GM12873 (cell line): ENCODE measurements around the gene ITGB3BP.

Experiments
- TF ChIP-seq, protein P1 (sequence below): IDR thresholded peaks from 2 replicates; pipeline ENCODE4 v1.5.1; 2012; ENCODE audit warnings: low read depth, mild to moderate bottlenecking, moderate library complexity, low read length, control low read depth; ENCODE audit not compliant: insufficient read depth; ENCODE audit errors: missing control alignments

Gene ITGB3BP

DNA sequence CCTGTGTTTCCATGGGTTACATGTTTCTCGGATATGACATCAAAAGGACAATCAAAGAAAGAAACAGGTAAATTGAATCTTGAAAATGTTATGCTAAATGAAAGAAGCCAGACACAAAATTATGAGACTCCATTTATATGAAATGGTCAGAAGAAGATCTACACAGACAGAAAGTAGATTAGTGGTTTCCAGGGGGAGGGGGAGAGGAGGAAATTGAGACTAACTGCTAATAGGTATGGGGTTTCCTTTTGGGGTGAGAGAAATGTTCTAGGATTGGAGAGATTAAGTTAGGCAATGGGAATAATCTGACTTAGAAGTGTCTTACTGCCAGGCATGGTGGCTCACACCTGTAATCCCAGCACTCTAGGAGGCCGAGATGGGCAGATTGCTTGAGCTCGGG lies 21.8 kb downstream of the ITGB3BP start:
- TF ChIP-seq, protein P1, sequence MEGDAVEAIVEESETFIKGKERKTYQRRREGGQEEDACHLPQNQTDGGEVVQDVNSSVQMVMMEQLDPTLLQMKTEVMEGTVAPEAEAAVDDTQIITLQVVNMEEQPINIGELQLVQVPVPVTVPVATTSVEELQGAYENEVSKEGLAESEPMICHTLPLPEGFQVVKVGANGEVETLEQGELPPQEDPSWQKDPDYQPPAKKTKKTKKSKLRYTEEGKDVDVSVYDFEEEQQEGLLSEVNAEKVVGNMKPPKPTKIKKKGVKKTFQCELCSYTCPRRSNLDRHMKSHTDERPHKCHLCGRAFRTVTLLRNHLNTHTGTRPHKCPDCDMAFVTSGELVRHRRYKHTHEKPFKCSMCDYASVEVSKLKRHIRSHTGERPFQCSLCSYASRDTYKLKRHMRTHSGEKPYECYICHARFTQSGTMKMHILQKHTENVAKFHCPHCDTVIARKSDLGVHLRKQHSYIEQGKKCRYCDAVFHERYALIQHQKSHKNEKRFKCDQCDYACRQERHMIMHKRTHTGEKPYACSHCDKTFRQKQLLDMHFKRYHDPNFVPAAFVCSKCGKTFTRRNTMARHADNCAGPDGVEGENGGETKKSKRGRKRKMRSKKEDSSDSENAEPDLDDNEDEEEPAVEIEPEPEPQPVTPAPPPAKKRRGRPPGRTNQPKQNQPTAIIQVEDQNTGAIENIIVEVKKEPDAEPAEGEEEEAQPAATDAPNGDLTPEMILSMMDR, result no peak

DNA sequence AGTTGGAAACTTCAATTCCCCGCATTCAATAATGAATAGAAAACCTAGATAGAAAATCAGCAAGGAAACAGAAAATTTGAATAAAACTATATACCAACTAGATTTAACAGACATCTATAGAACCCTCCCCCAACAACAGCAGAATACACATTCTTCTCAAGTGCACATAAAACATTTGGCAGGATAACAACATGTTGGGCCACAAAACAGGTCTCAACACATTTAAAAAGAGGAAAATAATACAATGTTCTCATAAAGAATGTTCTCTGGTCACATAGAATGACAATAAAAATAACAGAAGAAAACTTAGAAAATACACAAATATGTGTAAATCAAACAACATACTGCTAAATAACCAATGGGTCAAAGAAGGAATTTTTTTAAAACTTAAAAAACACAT lies 24.9 kb downstream of the ITGB3BP start:
- TF ChIP-seq, protein P1, result no peak

DNA sequence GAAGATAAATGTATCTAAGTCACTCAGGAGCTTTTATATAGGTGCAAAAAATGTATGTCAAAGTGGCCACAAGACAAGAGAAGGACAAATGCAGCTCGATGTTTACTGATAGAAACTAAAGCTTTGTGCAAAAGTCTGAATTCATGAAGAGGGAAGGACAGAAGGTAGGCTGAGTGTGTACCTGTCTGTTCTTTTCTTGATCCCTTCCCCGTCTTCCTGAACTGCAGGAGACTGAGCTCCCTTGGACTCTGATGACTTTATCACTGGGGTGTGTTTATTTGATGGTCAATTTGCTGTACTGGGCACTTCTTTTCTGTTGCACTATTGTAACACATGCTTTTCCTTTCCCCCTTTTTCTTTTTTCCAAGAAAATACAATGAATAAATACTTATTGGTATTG lies 25.4 kb downstream of the ITGB3BP start:
- TF ChIP-seq, protein P1, result no peak

DNA sequence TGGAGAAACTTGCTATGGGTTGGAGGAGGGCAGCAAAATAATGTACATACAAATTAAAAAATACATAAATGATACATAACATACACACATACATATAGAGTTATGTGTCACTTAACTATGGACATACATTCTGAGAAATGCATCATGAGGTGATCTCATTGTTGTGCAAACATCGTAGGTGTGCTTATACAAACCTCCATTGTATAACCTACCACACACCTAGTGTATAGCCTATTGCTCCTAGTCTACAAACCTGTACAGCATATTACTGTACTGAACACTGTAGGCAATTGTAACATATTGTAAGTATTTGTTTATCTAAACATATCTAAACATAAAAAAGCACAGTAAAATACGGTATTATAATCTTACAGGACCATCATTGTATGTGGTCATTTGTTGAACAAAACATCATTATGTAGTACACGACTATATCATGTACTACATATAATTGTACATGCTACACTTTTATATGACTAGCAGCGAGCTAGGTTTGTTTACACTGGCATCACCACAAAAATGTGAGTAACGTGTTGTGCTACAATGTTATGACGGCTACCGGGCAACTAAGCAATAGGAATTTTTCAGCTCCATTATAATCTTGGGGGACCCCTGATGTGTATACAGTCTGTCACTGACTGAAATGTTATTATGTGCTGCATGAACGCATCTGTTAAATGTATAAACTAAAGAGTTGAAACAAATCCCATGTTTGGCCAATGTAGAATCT lies 35.5 kb downstream of the ITGB3BP start:
- TF ChIP-seq, protein P1, result no peak

DNA sequence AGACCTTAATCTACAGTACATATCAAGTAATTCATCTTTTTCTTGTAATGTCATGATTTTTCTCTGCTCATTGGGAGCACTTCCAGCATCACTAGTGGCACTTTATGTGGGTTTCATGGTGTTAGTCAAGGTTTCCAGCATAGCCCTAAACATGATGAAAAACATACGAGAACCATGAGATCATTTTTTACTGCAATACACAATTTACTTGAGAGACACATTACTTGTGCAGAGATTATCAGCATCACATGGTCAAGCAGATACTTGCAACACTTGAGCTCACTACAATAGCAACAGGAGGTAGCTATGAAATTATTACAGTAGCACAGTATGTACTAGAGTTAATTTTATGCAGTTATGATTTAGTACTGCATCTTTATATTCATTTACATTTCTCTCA lies 36.4 kb downstream of the ITGB3BP start:
- TF ChIP-seq, protein P1, result no peak

DNA sequence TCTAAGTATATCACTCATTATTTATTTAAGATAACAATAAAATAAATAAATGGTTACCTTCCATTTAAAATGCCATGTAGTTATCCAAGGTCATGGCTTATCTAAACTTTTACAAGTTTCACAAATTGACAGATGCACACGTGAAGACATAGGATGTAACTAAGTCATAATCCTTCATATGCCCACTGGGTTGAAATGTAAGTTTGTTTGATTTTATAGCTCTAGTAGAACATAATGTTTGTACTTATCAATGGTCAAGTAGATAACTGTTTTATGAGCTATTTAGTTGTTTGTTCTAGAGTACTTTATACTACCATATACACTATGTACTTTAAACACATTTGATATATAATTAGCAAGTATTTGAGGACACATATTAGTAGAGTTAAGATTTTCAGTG lies 43.0 kb downstream of the ITGB3BP start:
- TF ChIP-seq, protein P1, result no peak

DNA sequence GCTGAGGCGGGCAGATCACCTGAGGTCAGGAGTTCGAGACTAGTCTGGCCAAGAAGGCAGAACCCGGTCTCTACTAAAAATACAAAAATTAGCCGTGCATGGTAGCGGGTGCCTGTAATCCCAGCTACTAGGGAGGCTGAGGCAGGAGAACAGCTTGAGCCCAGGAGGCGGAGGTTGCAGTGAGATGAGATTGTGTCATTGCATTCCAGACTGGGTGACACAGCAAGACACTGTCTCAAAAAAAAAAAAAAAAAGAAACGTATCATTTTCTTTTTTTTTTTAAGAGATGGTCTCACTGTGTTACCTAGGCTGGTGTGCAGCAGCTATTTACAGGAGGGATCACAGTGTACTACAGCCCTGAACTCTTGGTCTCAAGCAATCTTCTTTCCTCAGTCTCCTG lies 47.3 kb downstream of the ITGB3BP start:
- TF ChIP-seq, protein P1, result no peak
